ENCODE results near the gene ATXN1L.
"Not testable (repeated sequence)": the region's sequence is repeated elsewhere in the genome, so short reads cannot be mapped to it uniquely, and the experiment has no call there.

Gene ATXN1L, protein sequence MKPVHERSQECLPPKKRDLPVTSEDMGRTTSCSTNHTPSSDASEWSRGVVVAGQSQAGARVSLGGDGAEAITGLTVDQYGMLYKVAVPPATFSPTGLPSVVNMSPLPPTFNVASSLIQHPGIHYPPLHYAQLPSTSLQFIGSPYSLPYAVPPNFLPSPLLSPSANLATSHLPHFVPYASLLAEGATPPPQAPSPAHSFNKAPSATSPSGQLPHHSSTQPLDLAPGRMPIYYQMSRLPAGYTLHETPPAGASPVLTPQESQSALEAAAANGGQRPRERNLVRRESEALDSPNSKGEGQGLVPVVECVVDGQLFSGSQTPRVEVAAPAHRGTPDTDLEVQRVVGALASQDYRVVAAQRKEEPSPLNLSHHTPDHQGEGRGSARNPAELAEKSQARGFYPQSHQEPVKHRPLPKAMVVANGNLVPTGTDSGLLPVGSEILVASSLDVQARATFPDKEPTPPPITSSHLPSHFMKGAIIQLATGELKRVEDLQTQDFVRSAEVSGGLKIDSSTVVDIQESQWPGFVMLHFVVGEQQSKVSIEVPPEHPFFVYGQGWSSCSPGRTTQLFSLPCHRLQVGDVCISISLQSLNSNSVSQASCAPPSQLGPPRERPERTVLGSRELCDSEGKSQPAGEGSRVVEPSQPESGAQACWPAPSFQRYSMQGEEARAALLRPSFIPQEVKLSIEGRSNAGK

DNA sequence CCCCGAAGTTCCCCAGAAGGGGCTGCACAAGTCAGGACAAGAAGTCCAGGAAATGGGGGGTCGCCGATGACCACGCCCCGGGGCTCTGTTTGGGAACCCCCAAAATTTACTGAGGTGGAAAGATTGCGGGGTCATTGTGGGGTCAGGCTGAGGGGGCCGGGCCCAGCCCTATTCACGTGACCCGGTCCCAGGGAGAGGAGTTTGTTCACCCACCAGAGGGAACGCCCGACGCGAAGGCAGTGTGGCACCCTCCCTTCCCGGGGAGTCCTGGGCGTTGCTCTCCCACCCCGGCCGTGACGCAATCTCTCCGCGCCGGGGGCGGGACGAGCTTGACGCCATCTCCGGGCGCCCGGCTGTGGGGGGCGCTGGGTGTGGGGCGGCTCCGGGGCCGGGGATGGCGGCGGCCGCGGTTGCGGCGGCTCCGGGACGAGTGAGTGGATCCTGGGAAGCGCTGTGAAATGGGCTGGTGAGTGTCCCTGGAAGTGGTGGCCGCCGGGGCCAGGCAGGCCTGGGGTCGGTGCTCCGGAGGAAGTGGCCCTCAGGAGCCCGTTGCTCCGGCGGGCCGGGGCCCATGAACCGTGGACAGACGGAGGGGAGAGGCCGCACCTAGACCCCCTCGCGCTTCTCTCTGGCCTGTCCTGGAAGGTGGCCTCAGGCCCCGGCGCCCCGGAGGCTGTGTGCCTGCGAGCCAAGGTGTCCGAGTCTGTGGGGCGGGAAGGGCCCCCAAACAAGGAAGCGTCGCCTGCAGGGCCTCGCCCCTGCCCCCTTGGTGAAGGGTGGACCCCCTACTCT is at the start of gene ATXN1L:
TSS of gene ATXN1L (plus strand) at position 338 of the 792 bp plus-strand sequence. CDS start 3,765 bp downstream, outside the sequence.
- peak; percentile 82 to 89 for DNase-seq (ENCODE audit: low read depth in 2 of 2)

DNA sequence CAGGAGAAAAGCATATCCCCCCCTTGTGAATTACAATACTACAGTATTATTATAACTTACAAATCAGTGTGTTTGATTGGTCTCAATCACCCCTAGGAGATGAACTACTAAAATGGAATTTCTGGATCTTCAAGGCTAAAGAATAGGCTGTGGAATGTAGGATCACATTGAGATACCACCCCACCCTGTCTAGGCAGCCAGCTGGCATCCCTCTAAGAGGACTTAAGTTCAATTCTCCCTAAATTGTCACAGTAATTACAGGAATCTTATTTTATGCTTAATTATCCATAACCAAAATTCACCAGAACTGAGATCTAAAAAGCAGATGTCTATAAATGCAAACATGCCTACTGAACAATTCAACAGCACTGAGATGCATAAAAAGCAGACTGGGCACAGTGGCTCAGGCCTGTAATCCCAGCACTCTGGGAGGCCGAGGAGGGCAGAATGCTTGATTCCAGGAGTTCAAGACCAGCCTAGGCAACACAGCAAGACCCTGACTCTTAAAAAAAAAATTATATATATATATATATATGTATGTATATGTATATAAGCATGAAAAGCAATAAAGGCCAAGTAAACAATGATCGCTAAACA is 49.2 kb upstream of the ATXN1L start:
- DNase-seq (ENCODE audit: low read depth in 2 of 2): no peak

DNA sequence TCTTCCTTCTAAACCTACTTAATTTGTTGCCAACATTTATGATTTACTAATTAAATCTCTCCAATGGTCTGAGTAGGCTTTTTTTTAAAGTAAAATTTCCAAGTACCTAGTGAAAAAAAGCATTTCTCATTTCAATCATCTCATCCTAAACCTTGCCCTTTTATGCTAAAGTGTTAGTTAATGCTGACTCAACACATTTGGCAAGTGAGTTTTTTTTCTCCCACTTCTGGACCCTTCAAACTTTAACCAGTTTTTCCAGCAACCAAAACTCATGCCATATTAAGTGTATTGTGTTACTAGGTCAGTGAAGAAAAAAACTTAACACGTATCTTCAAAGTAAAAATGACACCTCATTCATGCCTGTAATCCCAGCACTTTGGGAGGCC is 42.5 kb upstream of the ATXN1L start:
- DNase-seq (ENCODE audit: low read depth in 2 of 2): no peak

DNA sequence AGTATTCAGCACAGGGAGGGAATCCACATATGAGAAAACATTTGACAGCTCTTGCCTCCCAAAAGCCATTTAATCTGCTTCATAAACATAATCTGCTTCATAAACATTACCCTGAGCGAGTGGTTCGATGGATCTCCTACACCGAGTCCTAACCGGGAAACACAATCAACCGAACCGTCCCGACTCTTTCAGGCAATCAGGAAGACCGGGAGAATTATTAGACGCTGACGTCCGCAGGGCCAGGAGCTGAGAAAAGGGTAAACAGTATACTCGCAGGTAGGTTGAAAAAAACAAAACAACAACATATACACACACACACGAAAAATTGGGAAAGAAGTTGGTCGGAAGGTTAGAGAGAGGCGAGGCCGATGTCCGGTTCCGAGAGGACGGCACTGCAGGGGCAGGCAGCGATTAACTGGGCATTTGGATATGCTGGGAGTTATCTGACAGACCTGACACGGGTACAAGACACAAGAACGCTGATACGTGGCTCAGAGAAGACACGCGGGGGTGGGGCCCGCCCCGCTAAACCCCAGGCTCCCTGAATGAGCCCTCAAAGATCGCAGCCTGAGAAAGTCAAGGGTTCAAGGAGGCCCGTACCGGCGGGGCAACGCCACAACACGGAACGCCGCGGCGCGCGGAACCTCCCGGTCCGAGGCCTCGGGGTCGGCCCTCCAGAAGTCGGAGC is 37.7 kb upstream of the ATXN1L start:
- peak in 1 of 2 donors; percentile 34 for DNase-seq (ENCODE audit: low read depth in 2 of 2)

DNA sequence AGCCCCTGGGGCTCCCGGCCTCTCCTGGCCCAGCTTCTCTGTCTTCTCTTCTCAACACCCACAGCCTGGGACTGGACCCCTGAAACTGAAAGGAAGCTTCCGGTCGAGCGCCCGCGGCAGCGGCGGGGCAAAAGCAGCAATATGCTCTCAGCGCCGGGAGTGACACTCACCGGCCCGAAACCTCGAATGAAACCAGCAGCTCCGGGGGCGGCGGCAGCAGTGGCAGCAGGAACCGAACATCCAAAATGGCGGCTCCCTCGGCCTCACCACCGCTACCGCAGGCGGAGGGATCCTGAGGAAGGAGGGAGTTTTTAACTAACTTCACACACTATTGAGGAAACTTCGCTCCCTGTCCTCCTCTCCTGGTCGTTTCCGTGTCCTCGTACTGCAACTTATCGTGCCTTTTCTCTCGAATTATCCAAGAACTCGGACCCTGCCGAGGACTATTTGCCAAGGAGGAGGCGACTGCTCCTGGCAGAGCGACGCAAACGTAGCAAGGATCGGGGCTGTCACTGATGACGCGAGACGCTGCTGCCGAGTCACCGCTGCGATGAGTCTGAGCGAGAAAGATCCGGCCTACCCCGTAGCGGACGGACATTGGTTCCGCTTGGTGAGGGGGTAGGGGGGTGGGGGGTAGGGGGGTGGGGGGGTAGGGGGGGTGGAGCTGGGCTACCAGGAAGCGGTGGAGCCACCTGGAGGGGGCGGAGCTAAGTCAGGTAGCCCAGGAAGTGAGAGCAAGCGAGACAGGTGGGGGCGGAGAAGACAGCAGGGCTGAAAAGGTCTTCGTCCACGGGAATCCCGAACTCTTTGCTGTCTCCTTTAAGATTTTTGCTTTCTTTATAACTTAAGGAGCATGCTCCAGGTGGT is 37.0 kb upstream of the ATXN1L start, which contains the start of gene AP1G1:
TSS of gene AP1G1 (minus strand) at position 242 of the 867 bp plus-strand sequence. CDS start 19,355 bp downstream, outside the sequence.
- DNase-seq (ENCODE audit: low read depth in 2 of 2): peak; percentile 86 to 94

DNA sequence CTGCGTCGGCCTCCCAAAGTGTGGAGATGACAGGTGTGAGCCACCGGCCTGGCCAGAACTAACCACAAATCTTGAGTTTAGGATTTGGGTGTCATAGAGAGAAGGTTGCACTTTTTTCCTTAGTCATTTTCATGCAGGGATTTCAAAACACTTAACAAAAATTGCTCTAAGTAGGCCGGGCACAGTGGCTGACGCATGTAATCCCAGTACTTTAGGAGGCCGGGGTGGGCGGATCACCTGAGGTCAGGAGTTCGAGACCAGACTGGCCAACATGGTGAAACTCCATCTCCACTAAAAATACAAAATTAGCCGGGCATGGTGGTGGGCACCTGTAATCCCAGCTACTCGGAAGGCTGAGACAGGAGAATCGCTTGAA is 35.6 kb upstream of the ATXN1L start:
- DNase-seq (ENCODE audit: low read depth in 2 of 2): not testable (repeated sequence)

DNA sequence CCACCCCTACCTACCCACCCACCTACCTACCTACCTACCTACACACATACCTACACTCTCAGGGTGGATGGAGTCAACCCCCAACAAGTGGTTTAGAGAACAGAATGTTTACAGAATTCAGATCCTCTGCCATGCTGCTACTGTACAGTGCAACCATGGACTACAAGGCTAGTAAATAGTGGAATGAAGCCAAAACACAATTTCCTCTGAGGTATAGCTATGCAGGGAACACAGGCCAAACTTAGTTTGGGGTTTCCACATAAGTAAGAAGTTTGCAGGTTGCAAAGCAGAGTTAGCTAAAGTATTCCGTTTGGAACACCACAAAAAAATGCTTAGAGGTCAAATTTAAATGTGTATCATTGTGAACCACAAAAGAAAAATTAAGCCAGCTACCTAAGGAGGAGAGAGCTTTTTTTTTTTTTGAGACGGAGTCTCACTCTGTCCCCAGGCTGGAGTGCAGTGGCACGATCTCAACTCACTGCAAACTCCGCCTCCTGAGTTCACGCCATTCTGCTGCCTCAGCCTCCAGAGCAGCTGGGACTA is 34.4 kb upstream of the ATXN1L start:
- DNase-seq (ENCODE audit: low read depth in 2 of 2): no peak

DNA sequence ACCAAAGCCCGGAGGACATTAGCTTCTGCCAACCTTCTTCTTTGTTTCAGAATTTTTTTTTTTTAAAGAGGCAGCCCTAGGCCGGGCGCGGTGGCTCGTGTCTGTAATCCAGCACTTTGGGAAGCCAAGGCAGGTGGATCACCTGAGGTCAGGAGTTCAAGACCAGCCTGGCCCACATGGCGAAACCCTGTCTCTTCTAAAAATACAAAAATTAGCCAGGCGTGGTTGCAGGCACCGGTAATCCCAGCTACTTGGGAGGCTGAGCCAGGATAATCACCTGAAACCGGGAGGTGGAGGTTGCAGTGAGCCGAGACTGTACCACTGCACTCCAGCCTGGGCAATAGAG is 28.6 kb upstream of the ATXN1L start:
- not testable (repeated sequence) for DNase-seq (ENCODE audit: low read depth in 2 of 2)

DNA sequence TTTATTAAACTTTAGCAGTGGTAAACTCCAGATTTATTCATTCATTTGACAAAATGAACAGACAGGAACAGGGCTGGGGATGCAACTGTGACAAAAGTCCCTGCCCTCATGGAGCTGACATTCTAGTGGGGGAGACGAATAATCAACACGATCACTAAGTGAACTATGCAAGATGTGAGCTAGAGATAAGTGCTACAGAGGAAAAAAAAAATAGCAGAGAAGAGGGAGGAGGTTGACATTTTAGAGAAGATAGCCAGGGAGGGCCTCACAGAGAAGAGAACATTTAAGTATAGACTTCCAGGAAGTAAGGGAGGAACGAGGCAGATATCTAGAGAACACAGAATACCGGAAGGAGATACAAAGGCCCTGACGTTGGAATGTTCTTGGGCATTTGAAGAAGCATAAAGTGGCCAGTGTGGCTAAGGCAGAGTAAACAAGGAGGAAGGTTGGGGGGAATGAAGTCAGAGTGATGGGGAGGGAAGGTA is 19.2 kb upstream of the ATXN1L start:
- DNase-seq (ENCODE audit: low read depth in 2 of 2): no peak

DNA sequence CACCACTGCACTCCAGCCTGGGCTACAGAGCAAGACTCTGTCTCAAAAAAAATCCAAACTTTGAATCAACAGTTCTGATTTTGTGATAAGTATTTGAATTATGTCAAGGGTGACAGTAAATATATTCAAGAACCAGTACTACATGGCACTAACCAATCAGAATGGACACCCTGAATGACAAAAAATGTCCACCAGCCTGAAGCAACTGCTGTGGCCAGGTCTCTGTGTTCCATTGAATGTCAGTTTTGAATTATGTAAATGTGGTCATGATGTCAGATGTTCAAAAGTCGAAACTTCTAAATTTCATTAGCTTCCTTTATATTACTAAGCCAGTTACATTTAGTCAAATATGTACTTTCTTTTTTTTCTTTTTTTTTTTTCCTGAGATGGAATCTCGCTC is 15.4 kb upstream of the ATXN1L start:
- DNase-seq (ENCODE audit: low read depth in 2 of 2): no peak

DNA sequence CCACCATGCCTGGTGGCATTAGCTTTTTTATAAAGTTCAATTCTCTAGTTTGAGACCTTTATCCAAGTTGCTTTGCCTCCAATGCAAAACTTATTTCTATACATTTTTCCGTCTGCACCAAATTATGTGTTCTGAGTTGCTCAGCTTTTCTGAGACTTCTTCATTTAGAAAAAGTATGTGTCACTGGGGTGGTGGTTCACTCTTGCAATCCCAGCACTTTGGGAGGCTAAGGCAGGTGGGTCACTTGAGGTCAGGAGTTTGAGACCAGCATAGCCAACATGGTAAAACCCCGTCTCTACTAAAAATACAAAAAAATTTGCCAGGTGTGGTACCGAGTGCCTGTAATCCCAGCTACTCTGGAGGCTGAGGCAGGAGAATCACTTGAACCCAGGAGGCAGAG is 14.1 kb upstream of the ATXN1L start:
- not testable (repeated sequence) for DNase-seq (ENCODE audit: low read depth in 2 of 2)

DNA sequence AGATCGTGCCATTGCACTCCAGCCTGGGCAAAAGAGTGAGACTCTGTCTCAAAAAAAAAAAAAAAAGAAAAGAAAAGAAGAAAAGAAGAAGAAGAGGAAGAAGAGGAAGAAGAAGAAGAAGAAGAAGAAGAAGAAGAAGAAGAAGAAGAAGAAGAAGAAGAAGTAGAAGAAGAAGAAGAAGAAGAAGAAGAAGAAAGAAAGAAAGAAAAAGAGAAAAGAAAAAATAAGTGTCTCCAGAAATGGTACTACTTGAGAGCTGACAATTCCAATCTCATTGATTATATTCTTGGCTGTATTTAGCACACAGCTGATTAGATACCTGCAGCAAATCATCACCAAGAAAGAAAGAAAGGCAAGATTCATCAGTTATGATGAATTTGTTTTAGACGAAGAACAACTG is 13.7 kb upstream of the ATXN1L start:
- not testable (repeated sequence) for DNase-seq (ENCODE audit: low read depth in 2 of 2)

DNA sequence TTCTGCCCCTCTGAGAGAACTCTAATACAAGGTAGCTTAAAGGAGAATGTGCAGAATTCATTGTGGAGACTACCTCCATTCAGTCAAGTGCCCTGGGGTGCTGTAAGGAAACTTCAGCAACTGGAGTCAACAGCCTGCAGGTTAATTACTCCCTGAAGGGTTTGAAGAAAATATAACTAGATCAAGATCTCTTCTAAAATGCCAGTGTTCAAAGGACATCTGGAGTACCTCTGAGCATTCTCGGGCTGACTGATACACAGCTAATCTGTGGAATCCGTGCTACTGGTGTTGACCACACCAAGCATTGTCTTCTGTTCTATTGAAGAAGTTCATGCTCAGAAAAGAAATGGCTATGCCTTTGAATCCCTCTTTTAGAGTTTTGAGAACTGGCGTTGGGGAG is 11.5 kb upstream of the ATXN1L start:
- DNase-seq (ENCODE audit: low read depth in 2 of 2): no peak

DNA sequence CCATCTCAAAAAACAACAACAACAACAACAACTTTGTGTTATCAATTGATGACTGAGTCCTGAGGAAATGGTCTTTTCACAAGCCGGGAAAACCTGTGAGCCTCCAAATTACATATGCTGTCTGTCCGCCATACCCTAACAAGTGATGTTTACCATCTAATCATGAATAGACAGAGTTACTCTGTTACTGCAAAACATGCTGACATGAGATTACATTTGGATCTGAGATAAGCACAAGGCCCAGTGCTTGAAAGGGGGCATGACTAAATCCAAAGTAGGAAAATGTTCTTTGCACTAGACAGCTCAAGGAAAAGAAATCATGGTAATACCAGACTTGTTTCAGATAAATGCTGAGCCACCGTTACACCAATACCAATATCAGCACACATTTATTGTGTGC is 8.6 kb upstream of the ATXN1L start:
- DNase-seq (ENCODE audit: low read depth in 2 of 2): no peak

DNA sequence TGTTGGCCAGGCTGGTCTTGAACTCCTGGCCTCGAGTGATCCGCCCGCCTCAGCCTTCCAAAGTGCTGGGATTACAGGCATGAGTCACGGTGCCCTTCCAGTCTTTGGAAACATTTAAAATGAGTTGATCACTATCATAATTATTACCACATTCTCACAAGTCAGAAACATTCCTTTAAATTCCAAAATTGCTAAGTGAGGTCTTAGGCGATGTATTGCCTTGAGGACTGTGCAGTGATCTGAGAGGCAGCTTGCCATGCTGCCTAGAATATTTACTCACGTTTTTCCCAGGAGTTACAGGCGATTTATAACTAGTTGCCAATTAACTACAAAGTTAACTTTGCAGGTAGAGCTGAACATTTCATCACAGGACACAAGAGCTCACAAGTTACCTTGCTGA is 5.7 kb upstream of the ATXN1L start:
- DNase-seq (ENCODE audit: low read depth in 2 of 2): no peak

DNA sequence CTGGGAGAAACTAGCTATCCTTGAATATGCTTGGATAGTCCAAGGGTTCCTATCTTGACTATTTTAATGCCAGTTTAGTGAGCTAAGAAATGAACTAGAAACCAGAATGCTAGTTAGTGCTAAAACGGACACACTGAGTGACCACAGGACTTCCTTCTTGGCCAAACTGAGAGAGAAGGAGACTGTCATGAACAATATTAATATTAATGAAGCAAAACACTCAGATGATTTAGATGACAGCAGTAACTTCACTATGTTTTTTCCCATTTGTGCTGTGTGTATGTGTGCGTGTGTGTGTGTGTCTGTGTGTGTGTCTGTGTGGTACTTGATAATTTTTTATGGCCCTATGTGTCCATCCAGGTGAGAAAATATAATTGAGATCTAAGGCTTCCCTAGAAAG is 2.2 kb upstream of the ATXN1L start:
- DNase-seq (ENCODE audit: low read depth in 2 of 2): no peak

DNA sequence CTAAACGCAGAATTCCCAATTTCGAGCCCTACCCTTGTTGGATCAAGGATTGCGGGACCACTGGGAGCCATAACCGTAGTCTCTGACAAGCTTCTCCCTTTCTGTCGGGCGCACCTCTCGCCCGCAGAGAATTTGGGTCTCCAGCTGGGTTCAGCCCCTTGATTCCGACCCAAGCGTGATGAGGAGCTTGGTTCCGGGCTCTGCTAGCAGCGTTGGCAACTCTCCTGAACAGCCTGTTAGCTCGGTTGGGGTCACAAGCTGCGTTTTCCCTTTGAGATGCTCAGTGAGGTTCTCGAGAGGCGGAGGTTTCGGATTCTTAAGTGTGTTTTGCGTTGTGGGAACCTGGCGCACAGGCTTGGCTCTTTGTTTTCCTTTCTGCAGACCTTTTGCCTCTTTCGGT is 655 bp downstream of the ATXN1L start:
- no peak for DNase-seq (ENCODE audit: low read depth in 2 of 2)

DNA sequence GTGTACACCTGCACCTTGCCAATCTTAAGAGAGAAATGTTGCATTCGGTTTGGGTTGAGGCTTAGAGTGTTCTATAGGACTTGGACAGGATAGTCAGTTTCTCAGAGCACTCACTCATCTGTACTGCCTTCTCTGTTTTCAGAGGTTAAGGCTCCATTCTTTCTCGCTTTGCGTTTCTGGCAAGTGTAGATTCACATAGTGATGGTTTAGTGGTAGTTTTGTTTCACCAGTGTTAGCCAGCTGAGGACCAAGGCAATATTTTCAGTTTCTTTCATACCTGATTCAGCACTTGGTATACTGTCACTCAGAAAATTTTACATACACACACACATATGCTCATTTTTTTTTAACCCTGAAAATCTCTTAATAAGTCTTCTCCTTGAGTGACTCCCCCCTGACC is 1.3 kb downstream of the ATXN1L start:
- no peak for DNase-seq (ENCODE audit: low read depth in 2 of 2)

DNA sequence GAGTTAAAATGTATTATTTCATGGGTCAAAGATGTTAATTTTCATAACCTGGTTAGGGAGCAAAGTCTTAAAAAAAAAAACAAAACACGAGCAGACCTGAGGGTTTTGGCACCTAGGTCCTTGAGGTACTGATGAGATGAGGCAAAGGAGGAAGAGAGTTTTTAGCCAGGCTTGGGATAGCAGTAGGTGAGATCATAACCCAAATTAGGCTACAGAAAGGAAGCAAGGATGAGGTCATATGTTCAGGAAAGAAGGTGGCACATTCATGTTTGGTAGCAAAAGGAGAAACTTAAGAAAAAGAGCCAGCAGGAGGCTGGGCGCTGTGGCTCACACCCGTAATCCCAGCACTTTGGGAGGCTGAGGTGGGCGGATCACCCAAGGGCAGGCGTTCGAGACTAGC is 2.8 kb downstream of the ATXN1L start:
- DNase-seq (ENCODE audit: low read depth in 2 of 2): no peak

DNA sequence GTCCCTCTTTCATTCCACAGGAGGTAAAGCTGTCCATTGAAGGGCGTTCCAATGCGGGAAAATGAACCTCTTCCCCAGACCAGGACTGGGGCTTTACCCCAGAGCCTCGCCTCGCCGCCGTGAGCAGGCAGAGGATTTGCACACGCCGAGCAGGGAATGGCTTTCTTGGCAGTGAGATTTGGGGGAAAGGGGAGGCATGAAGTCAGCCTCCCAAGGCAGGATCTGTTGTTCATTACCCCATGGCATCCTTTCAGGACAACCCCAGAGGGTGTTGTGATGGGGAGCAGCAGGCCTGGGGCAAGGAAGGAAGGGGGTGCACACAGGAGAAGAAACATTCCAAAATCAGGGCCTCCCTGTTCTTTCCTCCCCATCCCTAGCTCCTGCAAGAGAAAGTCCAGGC is 6.0 kb downstream of the ATXN1L start:
- DNase-seq (ENCODE audit: low read depth in 2 of 2): no peak
